Neural progenitor cell (in vitro differentiated cells): ENCODE measurements around the gene VWA7. TPM values are rescaled to one million over a fixed set of nuclear protein-coding genes. Genes with fewer than 3 reads are reported as not detected.
"Not testable (repeated sequence)": the region's sequence is repeated elsewhere in the genome, so short reads cannot be mapped to it uniquely, and the experiment has no call there.

Experiments used
- DNase-seq: peaks from one replicate; pipeline ENCODE4 v3.0.0-alpha.2; 2016; ENCODE audit warnings: low spot score
- H2AFZ ChIP-seq: fragments of 200-600 bp; sonication (generic); replicated peaks from 2 replicates; pipeline ENCODE4 v1.6.1; 2016; ENCODE audit warnings: antibody characterized with exemption
- H3F3A ChIP-seq: fragments of 200-600 bp; sonication (generic); 2 replicates; pipeline ENCODE4 v1.6.1; 2016; ENCODE audit warnings: antibody characterized with exemption, low read depth
- H3K27ac ChIP-seq: fragments of 200-600 bp; sonication (generic); 2 replicates; pipeline ENCODE4 v1.5.1; 2016; ENCODE audit warnings: mild to moderate bottlenecking
- H3K27me3 ChIP-seq: fragments of 200-600 bp; sonication (generic); 2 replicates; pipeline ENCODE4 v1.6.1; 2016; ENCODE audit warnings: mild to moderate bottlenecking, moderate library complexity
- H3K36me3 ChIP-seq: fragments of 200-600 bp; sonication (generic); 2 replicates; pipeline ENCODE4 v1.5.1; 2016
- H3K4me1 ChIP-seq: fragments of 200-600 bp; sonication (generic); 2 replicates; pipeline ENCODE4 v1.6.1; 2016; ENCODE audit warnings: mixed run types
- H3K4me2 ChIP-seq: fragments of 200-600 bp; sonication (generic); 2 replicates; pipeline ENCODE4 v1.6.1; 2016
- H3K4me3 ChIP-seq: fragments of 200-600 bp; sonication (generic); 2 replicates; pipeline ENCODE4 v1.5.1; 2016
- H3K79me2 ChIP-seq: fragments of 200-600 bp; sonication (generic); 2 replicates; pipeline ENCODE4 v1.6.1; 2016; ENCODE audit warnings: low read depth
- H3K9ac ChIP-seq: fragments of 200-600 bp; sonication (generic); 2 replicates; pipeline ENCODE4 v1.6.1; 2016
- H3K9me3 ChIP-seq: fragments of 200-600 bp; sonication (generic); 2 replicates; pipeline ENCODE4 v1.5.1; 2016; ENCODE audit warnings: low read depth
- H4K20me1 ChIP-seq: fragments of 200-600 bp; sonication (generic); 2 replicates; pipeline ENCODE4 v1.6.1; 2016; ENCODE audit warnings: low read depth
- H3K27ac Mint-ChIP-seq: 3 replicates; pipeline ENCODE4 v1.8.0; 2021; ENCODE audit warnings: mixed read lengths
- H3K27me3 Mint-ChIP-seq: 2 replicates; pipeline ENCODE4 v1.8.0; 2022; ENCODE audit warnings: low read depth, mild to moderate bottlenecking, inconsistent platforms, moderate library complexity, mixed read lengths; ENCODE audit not compliant: insufficient read depth
- H3K36me3 Mint-ChIP-seq: 3 replicates; pipeline ENCODE4 v1.8.0; 2021; ENCODE audit warnings: mixed read lengths
- H3K4me1 Mint-ChIP-seq: 3 replicates; pipeline ENCODE4 v1.8.0; 2021; ENCODE audit warnings: mixed read lengths
- H3K4me3 Mint-ChIP-seq: 3 replicates; pipeline ENCODE4 v1.8.0; 2021; ENCODE audit warnings: mild to moderate bottlenecking, moderate library complexity, mixed read lengths
- H3K9me3 Mint-ChIP-seq: 3 replicates; pipeline ENCODE4 v1.8.0; 2020; ENCODE audit warnings: mixed read lengths
- CTCF ChIP-seq: fragments of 200-600 bp; sonication (generic); IDR thresholded peaks from 2 replicates; pipeline ENCODE4 v1.5.1; 2017; ENCODE audit warnings: antibody characterized with exemption, mild to moderate bottlenecking
- EZH2 ChIP-seq: fragments of 200-600 bp; sonication (generic); IDR thresholded peaks from 2 replicates; pipeline ENCODE4 v1.6.1; 2017; ENCODE audit warnings: antibody characterized with exemption, mild to moderate bottlenecking, moderate library complexity
- EZH2phosphoT487 ChIP-seq: fragments of 200-600 bp; sonication (generic); IDR thresholded peaks from 2 replicates; pipeline ENCODE4 v1.6.1; 2017; ENCODE audit warnings: antibody characterized with exemption
- total RNA-seq: library from RNA; depleted of rRNA; stranded (reverse); fragments of >200 nt; gene quantifications from 2 replicates; pipeline ENCODE4 v1.2.3, GENCODE V29; 2015; ENCODE audit warnings: low replicate concordance

VWA7 gene
- total RNA-seq, 1 donor from 2014 or later: 0.34 TPM

DNA sequence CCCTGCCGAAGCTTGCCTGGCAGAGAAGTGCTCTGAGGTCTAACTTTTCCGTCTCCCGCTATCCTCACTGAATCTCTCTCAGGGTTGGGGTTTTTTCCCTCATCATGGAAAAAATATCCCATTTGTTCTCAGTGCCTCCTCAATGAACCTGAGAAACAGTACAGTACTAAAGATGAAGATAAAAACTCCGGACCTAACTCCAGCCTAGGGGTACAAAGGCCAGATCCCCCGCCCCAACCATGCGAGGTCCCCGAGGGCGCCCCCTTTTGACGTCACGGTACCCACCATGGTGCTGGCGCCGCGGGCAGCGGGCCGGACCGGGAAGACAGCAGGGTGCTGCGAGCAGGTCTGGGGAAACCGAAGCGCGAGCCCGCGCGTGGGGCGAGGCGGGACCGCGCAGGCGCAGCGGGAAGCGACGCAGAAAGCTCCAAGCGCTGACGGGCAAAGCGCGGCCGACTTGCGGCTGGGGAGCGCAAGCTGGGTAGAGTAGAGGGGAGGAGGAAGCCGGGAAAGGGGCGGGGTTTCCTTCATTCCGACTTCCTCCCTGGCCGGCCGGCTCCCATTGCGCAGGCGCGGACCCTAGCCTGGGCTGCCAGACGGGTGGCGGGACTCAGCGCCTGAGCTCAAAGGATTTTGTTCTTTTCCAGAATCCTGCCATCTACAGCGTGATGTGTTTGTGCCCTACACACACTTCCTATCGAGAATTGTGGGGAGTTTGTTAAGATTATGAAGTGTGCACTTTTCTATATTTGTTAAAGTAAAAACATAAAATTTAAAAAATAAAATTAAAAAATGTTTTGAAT lies 29.5 kb upstream of the VWA7 start, which contains the start of gene LSM2:
Gene LSM2, minus strand, starts transcription at position 497 of the 803 bp plus-strand sequence. Its CDS starts 209 bp downstream, at position 288.
- peaks cover 13% of the 10 kb centered on the region for H3K4me1 ChIP-seq
- peak; percentile 99 for DNase-seq
- Mint-ChIP-seq H3K36me3 (peaks cover 2% of the 10 kb centered on the region), H3K27ac (peak within 1 kb of the TSS; percentile 36), H3K4me3 (peak within 1 kb of the TSS; percentile 93), H3K4me1 (peaks cover 7% of the 10 kb centered on the region), H3K27me3 (peaks cover 4% of the 10 kb centered on the region), H3K9me3 (no peaks in the 10 kb centered on the region)
- peaks cover 24% of the 10 kb centered on the region for H3F3A ChIP-seq
- peak within 1 kb of the TSS; percentile 89 for H3K4me3 ChIP-seq
- H3K27ac ChIP-seq: peak within 1 kb of the TSS; percentile 89
- H3K9ac ChIP-seq: peak within 1 kb of the TSS; percentile 79
- no peak for TF ChIP-seq EZH2
- peak; percentile 54 for TF ChIP-seq CTCF
- H3K36me3 ChIP-seq: no peaks in the 10 kb centered on the region
- peak within 1 kb of the TSS; percentile 79 for H2AFZ ChIP-seq
- H4K20me1 ChIP-seq: no peaks in the 10 kb centered on the region
- H3K27me3 ChIP-seq: no peaks in the 10 kb centered on the region
- H3K9me3 ChIP-seq: no peaks in the 10 kb centered on the region
- H3K79me2 ChIP-seq: peaks cover 50% of the 10 kb centered on the region
- peak within 1 kb of the TSS; percentile 97 for H3K4me2 ChIP-seq

DNA sequence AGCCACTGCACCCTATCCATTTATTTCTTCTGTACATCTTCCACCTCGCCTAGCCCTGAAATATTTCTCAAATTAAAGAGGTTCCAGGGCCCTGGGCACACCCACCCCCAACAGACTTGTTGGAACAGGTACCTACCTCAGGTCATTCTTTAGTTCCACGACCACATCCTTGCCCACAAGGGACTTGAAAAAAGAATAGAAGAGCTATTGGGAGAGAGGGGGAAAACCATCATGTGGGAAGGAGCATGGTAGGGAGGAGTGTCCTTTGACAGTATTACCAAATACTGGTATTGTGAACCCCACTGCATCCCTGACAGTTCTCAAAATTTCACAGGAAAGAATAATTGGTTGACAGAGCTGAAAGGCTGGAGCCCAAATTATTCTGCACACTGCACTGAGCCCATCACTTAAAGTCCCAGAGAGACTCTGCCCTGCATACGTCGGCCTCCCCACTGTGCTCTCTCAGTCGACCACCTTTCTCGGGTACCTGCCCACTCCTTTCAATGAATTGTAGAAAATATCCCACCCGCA lies 28.9 kb upstream of the VWA7 start:
- H3K36me3 ChIP-seq: no peaks in the 10 kb centered on the region
- Mint-ChIP-seq H3K36me3 (peaks cover 5% of the 10 kb centered on the region), H3K9me3 (no peaks in the 10 kb centered on the region), H3K27ac (peak overlapping the region; percentile 36), H3K27me3 (peaks cover 4% of the 10 kb centered on the region), H3K4me1 (peaks cover 7% of the 10 kb centered on the region), H3K4me3 (peak overlapping the region; percentile 93)
- peak overlapping the region; percentile 79 for H3K9ac ChIP-seq
- H3K4me2 ChIP-seq: peak overlapping the region; percentile 97
- peak overlapping the region; percentile 89 for H3K27ac ChIP-seq
- H3K9me3 ChIP-seq: no peaks in the 10 kb centered on the region
- H3K79me2 ChIP-seq: peaks cover 57% of the 10 kb centered on the region
- no peaks in the 10 kb centered on the region for H4K20me1 ChIP-seq
- DNase-seq: no peak
- peak overlapping the region; percentile 79 for H2AFZ ChIP-seq
- H3K27me3 ChIP-seq: no peaks in the 10 kb centered on the region
- H3K4me1 ChIP-seq: peaks cover 13% of the 10 kb centered on the region
- peak overlapping the region; percentile 89 for H3K4me3 ChIP-seq
- H3F3A ChIP-seq: peaks cover 24% of the 10 kb centered on the region
- TF ChIP-seq CTCF (no peak), EZH2 (no peak), EZH2phosphoT487 (no peak)

DNA sequence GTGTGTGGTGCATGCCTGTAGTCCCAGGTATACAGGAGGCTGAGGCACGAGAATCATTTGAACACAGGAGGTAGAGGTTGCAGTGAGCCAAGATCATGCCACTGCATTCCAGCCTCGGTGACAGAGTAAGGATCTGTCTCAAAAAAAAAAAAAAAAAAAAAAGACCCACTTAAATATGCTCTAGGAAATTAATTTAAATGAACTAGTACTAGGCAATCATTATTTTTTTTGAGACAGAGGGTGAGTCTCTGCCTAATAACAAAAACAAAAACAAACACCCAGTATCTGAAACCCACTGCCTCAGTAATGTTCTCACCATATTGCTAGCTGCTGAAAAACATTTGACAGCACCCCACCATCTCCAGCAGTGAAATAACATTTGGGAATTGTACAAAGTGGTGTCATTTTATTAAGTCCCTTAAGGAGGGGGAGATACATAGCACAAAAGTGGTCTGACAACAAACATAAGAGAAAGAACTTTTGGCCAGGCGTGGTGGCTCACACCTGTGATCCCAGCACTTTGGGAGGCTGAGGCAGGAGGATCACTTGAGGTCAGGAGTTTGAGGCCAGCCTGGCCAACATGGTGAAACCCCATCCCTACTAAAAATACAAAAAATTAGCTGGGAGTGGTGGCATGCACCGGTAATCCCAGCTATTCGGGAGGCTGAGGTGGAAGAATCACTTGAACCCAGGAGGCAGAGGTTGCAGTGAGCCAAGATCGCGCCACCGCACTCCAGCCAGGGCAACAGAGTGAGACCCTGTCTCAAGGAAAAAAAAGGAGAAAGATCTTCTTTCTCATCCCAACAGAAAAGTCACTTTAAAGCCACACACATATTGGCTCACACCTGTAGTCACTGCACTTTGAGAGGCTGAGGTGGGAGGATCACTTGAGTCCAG lies 24.2 kb upstream of the VWA7 start:
- H4K20me1 ChIP-seq, H3K27ac ChIP-seq, H3K27ac Mint-ChIP-seq, H3K36me3 ChIP-seq, H3K9me3 Mint-ChIP-seq, H3K27me3 ChIP-seq, H3K4me3 Mint-ChIP-seq, H3K4me2 ChIP-seq, H3K9me3 ChIP-seq, H3K27me3 Mint-ChIP-seq, H3K4me3 ChIP-seq, H3K4me1 ChIP-seq, H3K9ac ChIP-seq, DNase-seq, H2AFZ ChIP-seq, H3K4me1 Mint-ChIP-seq: not testable (repeated sequence)
- H3F3A ChIP-seq: peaks cover 34% of the 10 kb centered on the region
- peaks cover 11% of the 10 kb centered on the region for H3K36me3 Mint-ChIP-seq
- peaks cover 68% of the 10 kb centered on the region for H3K79me2 ChIP-seq
